ENCODE results near the gene SLC8B1. TPM values are rescaled to one million over a fixed set of nuclear protein-coding genes. Genes with fewer than 3 reads are reported as not detected.

SLC8B1 gene
- total and polyA plus RNA-seq, 2 donors (not counting 3 experiments of a cell fraction or from before 2014, with no cell fraction given), result 29.9 to 45.4 TPM

GRCh38 chr12:113340061-113340460, 5.2 kb upstream of the SLC8B1 start:
- FAIRE-seq (no peak), DNase-seq (ENCODE audit: low read depth, low spot score) (no peak)
- Histone ChIP-seq H3K4me2 (ENCODE audit: insufficient read depth, low read length) (no peak overlapping the region), H2AFZ (ENCODE audit: low read depth, low read length) (no peak overlapping the region), H3K36me3 (ENCODE audit: control insufficient read depth in 2 of 2, extremely low read depth in 1 of 2, insufficient read depth in 2 of 2, low read length in 2 of 2) (no peaks in the 10 kb centered on the region), H3K79me2 (ENCODE audit: control insufficient read depth, insufficient read depth, low read length) (no peaks in the 10 kb centered on the region), H3K4me1 (ENCODE audit: control insufficient read depth, extremely low read depth, insufficient read depth, low read length) (peaks cover 3% of the 10 kb centered on the region), H3K9ac (replicated peaks; ENCODE audit: extremely low read depth, insufficient read depth, low read length) (no peak overlapping the region), H3K9me1 (replicated peaks; ENCODE audit: control insufficient read depth, extremely low read depth, insufficient read depth, low read length) (no peaks in the 10 kb centered on the region), H3K9me3 (replicated peaks; ENCODE audit: control insufficient read depth, insufficient read depth, low read length) (no peaks in the 10 kb centered on the region), H3K27me3 (ENCODE audit: control insufficient read depth in 2 of 2, insufficient read depth in 2 of 2, low read length in 2 of 2) (no peaks in the 10 kb centered on the region), H3K4me3 (replicated peaks in 1 of 3; ENCODE audit: insufficient read depth in 1 of 3, low read depth in 1 of 3, low read length in 3 of 3) (no peak overlapping the region), H3K27ac (ENCODE audit: insufficient read depth, low read depth, low read length) (no peak overlapping the region), H4K20me1 (replicated peaks; ENCODE audit: control insufficient read depth, extremely low read depth, insufficient read depth, low read length) (no peaks in the 10 kb centered on the region)
- dilution Hi-C loops (cut with MboI; ENCODE audit: extremely low pct_ligation_motif_present, low sequenced_read_pairs), result no loop called here
- TF ChIP-seq MAX (IDR thresholded peaks at IDR 0.05; ENCODE audit: insufficient read depth, insufficient read length) (no peak), EZH2 (IDR thresholded peaks at IDR 0.05; ENCODE audit: borderline replicate concordance, low read depth, low read length, severe bottlenecking) (no peak), POLR2AphosphoS5 (IDR thresholded peaks at IDR 0.05; ENCODE audit: insufficient read depth, low read depth, low read length) (no peak)
- TF ChIP-seq, protein P1, sequence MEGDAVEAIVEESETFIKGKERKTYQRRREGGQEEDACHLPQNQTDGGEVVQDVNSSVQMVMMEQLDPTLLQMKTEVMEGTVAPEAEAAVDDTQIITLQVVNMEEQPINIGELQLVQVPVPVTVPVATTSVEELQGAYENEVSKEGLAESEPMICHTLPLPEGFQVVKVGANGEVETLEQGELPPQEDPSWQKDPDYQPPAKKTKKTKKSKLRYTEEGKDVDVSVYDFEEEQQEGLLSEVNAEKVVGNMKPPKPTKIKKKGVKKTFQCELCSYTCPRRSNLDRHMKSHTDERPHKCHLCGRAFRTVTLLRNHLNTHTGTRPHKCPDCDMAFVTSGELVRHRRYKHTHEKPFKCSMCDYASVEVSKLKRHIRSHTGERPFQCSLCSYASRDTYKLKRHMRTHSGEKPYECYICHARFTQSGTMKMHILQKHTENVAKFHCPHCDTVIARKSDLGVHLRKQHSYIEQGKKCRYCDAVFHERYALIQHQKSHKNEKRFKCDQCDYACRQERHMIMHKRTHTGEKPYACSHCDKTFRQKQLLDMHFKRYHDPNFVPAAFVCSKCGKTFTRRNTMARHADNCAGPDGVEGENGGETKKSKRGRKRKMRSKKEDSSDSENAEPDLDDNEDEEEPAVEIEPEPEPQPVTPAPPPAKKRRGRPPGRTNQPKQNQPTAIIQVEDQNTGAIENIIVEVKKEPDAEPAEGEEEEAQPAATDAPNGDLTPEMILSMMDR (IDR thresholded peaks at IDR 0.05; ENCODE audit: extremely low read depth in 1 of 2, insufficient read depth in 1 of 2, low read depth in 1 of 2, low read length in 2 of 2), result no peak
- ChIA-PET POLR2A (no interaction called here), CTCF (interaction anchor here (0.8 to 1.6 kb wide), 3 partner anchors 17 to 136 kb away, joined by 3 to 4 read pairs (median 3); no protein-coding TSS in a partner anchor)
- no TSS peak for BruUV-seq (replicated peaks)
- intact Hi-C loops (cut with micrococcal nuclease), result no loop called here

GRCh38 chr12:113339540-113339939, 4.6 kb upstream of the SLC8B1 start:
- Histone ChIP-seq H2AFZ (ENCODE audit: low read depth, low read length) (no peak overlapping the region), H3K4me2 (ENCODE audit: insufficient read depth, low read length) (no peak overlapping the region), H3K4me3 (replicated peaks in 1 of 3; ENCODE audit: insufficient read depth in 1 of 3, low read depth in 1 of 3, low read length in 3 of 3) (no peak overlapping the region), H4K20me1 (replicated peaks; ENCODE audit: control insufficient read depth, extremely low read depth, insufficient read depth, low read length) (no peaks in the 10 kb centered on the region), H3K36me3 (ENCODE audit: control insufficient read depth in 2 of 2, extremely low read depth in 1 of 2, insufficient read depth in 2 of 2, low read length in 2 of 2) (no peaks in the 10 kb centered on the region), H3K79me2 (ENCODE audit: control insufficient read depth, insufficient read depth, low read length) (peaks cover 1% of the 10 kb centered on the region), H3K9me1 (replicated peaks; ENCODE audit: control insufficient read depth, extremely low read depth, insufficient read depth, low read length) (no peaks in the 10 kb centered on the region), H3K27me3 (ENCODE audit: control insufficient read depth in 2 of 2, insufficient read depth in 2 of 2, low read length in 2 of 2) (no peaks in the 10 kb centered on the region), H3K9me3 (replicated peaks; ENCODE audit: control insufficient read depth, insufficient read depth, low read length) (no peaks in the 10 kb centered on the region), H3K9ac (replicated peaks; ENCODE audit: extremely low read depth, insufficient read depth, low read length) (no peak overlapping the region), H3K27ac (ENCODE audit: insufficient read depth, low read depth, low read length) (no peak overlapping the region), H3K4me1 (ENCODE audit: control insufficient read depth, extremely low read depth, insufficient read depth, low read length) (peaks cover 3% of the 10 kb centered on the region)
- no TSS peak for BruUV-seq (replicated peaks)
- CTCF ChIA-PET, result interaction anchor here (0.7 to 1.6 kb wide), 4 partner anchors 16 to 521 kb away, joined by 3 to 4 read pairs (median 3); no protein-coding TSS in a partner anchor
- POLR2A ChIA-PET, result no interaction called here
- FAIRE-seq, result no peak
- intact Hi-C loops (cut with micrococcal nuclease) (loop anchor here (10.0 kb wide), 1 partner anchor 115 kb away; the partner anchor contains the start of gene TPCN1), dilution Hi-C loops (cut with MboI; ENCODE audit: extremely low pct_ligation_motif_present, low sequenced_read_pairs) (no loop called here)
- DNase-seq (ENCODE audit: low read depth, low spot score), result no peak
- TF ChIP-seq POLR2A (IDR thresholded peaks at IDR 0.05; ENCODE audit: low read depth, low read length) (no peak), FOS (IDR thresholded peaks at IDR 0.05; ENCODE audit: borderline replicate concordance, insufficient read depth, low read length) (no peak), MYC (IDR thresholded peaks at IDR 0.05; ENCODE audit: low read depth, low read length) (no peak)
- TF ChIP-seq, protein P1 (IDR thresholded peaks at IDR 0.05; ENCODE audit: extremely low read depth in 1 of 2, insufficient read depth in 1 of 2, low read depth in 1 of 2, low read length in 2 of 2), result no peak
